ENCODE data around the gene ASB15. TPM values are rescaled to one million over a fixed set of nuclear protein-coding genes. Genes with fewer than 3 reads are reported as not detected.
A peak's percentile ranks its signal among the peaks of the same experiment; 100 is the strongest.

The ASB15 gene
- total RNA-seq, 1 donor = not detected

DNA sequence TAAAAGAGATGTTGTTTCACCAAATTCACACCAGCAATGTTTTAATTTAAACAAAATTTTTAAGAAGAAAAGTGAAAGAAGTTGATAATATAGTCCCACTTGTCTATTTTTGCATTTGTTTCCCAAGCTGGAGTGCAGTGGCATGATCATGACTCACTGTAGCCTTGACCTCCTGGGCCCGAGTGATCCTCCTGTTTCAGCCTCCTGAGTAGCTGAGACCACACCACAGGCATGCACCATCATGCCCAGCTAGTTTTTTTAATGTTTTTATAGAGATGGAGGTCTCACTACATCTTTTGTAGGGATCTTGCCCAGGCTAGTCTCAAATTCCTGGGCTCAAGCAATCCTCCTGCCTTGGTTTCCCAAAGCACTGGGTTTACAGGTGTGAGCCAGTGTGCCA is 29.9 kb upstream of the ASB15 start:
- DNase-seq (ENCODE audit: insufficient read length, low spot score, missing footprints) = no peak
- H3K27me3 ChIP-seq (ENCODE audit: insufficient read depth, low read length) = no peaks in the 10 kb centered on the region
- TF ChIP-seq, protein P1, sequence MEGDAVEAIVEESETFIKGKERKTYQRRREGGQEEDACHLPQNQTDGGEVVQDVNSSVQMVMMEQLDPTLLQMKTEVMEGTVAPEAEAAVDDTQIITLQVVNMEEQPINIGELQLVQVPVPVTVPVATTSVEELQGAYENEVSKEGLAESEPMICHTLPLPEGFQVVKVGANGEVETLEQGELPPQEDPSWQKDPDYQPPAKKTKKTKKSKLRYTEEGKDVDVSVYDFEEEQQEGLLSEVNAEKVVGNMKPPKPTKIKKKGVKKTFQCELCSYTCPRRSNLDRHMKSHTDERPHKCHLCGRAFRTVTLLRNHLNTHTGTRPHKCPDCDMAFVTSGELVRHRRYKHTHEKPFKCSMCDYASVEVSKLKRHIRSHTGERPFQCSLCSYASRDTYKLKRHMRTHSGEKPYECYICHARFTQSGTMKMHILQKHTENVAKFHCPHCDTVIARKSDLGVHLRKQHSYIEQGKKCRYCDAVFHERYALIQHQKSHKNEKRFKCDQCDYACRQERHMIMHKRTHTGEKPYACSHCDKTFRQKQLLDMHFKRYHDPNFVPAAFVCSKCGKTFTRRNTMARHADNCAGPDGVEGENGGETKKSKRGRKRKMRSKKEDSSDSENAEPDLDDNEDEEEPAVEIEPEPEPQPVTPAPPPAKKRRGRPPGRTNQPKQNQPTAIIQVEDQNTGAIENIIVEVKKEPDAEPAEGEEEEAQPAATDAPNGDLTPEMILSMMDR (IDR thresholded peaks at IDR 0.05; ENCODE audit: extremely low read depth, low read depth, low read length) = no peak

GRCh38 chr7:123573341-123573740 is 28.3 kb upstream of the ASB15 start:
- no peak for DNase-seq (ENCODE audit: insufficient read length, low spot score, missing footprints)
- TF ChIP-seq, protein P1 (IDR thresholded peaks at IDR 0.05; ENCODE audit: extremely low read depth, low read depth, low read length) = no peak
- no peak overlapping the region for H3K27ac ChIP-seq (ENCODE audit: low read depth, low read length)

More for the DNA sequence above, 29.9 kb upstream of the ASB15 start:
- Histone ChIP-seq H3K4me3 (ENCODE audit: insufficient read depth, low read length) (no peak overlapping the region), H3K36me3 (ENCODE audit: insufficient read depth, low read length) (no peaks in the 10 kb centered on the region), H3K4me2 (ENCODE audit: insufficient read depth, low read length) (no peak overlapping the region), H3K9me3 (ENCODE audit: low read depth, low read length) (no peaks in the 10 kb centered on the region), H3K4me1 (ENCODE audit: insufficient read depth, low read length) (no peaks in the 10 kb centered on the region), H2AFZ (ENCODE audit: low read length) (no peak overlapping the region), H3K79me2 (ENCODE audit: insufficient read depth, low read length) (no peaks in the 10 kb centered on the region), H4K20me1 (ENCODE audit: insufficient read depth, low read length) (no peaks in the 10 kb centered on the region), H3K27ac (ENCODE audit: low read depth, low read length) (no peak overlapping the region)

DNA sequence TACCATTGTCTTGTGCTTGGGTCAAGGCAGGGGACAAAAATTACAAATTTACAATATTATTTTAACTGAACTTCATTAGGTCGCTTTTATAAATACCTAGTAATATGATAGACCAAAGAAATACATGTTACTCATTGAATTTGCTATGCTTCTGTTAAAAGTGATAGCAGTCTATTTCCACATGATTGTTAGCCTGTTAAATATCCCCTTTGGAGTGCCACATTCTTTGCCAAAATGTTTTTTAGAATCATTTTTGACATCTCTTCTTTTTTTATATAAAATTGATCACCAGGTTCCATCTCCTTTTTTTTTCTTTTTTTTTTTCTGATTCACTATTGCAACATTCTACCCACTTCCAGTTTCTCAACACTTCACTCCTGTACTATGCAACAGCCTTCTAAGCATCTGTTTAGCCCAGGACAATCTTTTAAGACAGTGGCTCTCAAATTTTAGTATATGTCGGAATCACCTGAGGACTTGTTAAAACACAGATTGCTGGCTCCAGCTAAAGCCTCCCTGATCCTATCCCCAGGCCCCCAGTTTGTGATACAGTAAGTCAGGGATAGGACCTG is 27.6 kb upstream of the ASB15 start:
- no peak overlapping the region for H2AFZ ChIP-seq (ENCODE audit: low read length)
- DNase-seq (ENCODE audit: insufficient read length, low spot score, missing footprints) = no peak

More at GRCh38 chr7:123573341-123573740, 28.3 kb upstream of the ASB15 start:
- H4K20me1 ChIP-seq (ENCODE audit: insufficient read depth, low read length) = no peaks in the 10 kb centered on the region
- no peaks in the 10 kb centered on the region for H3K9me3 ChIP-seq (ENCODE audit: low read depth, low read length)
- no peak overlapping the region for H3K4me3 ChIP-seq (ENCODE audit: insufficient read depth, low read length)
- no peaks in the 10 kb centered on the region for H3K36me3 ChIP-seq (ENCODE audit: insufficient read depth, low read length)
- H2AFZ ChIP-seq (ENCODE audit: low read length) = peak overlapping the region; percentile 0
- no peaks in the 10 kb centered on the region for H3K79me2 ChIP-seq (ENCODE audit: insufficient read depth, low read length)
- no peaks in the 10 kb centered on the region for H3K4me1 ChIP-seq (ENCODE audit: insufficient read depth, low read length)
- no peak overlapping the region for H3K4me2 ChIP-seq (ENCODE audit: insufficient read depth, low read length)
- no peaks in the 10 kb centered on the region for H3K27me3 ChIP-seq (ENCODE audit: insufficient read depth, low read length)

GRCh38 chr7:123579416-123579815 is 22.2 kb upstream of the ASB15 start:
- no peaks in the 10 kb centered on the region for H3K9me3 ChIP-seq (ENCODE audit: low read depth, low read length)
- H3K4me1 ChIP-seq (ENCODE audit: insufficient read depth, low read length) = no peaks in the 10 kb centered on the region
- no peaks in the 10 kb centered on the region for H3K79me2 ChIP-seq (ENCODE audit: insufficient read depth, low read length)
- H3K36me3 ChIP-seq (ENCODE audit: insufficient read depth, low read length) = no peaks in the 10 kb centered on the region
- no peak overlapping the region for H3K27ac ChIP-seq (ENCODE audit: low read depth, low read length)
- no peaks in the 10 kb centered on the region for H4K20me1 ChIP-seq (ENCODE audit: insufficient read depth, low read length)
- H3K27me3 ChIP-seq (ENCODE audit: insufficient read depth, low read length) = no peaks in the 10 kb centered on the region
- no peak overlapping the region for H2AFZ ChIP-seq (ENCODE audit: low read length)
- no peak for DNase-seq (ENCODE audit: insufficient read length, low spot score, missing footprints)
- TF ChIP-seq, protein P1 (IDR thresholded peaks at IDR 0.05; ENCODE audit: extremely low read depth, low read depth, low read length) = no peak
- no peak overlapping the region for H3K4me3 ChIP-seq (ENCODE audit: insufficient read depth, low read length)
- no peak overlapping the region for H3K4me2 ChIP-seq (ENCODE audit: insufficient read depth, low read length)

More for the DNA sequence above, 27.6 kb upstream of the ASB15 start:
- Histone ChIP-seq H3K4me1 (ENCODE audit: insufficient read depth, low read length) (no peaks in the 10 kb centered on the region), H4K20me1 (ENCODE audit: insufficient read depth, low read length) (no peaks in the 10 kb centered on the region), H3K4me3 (ENCODE audit: insufficient read depth, low read length) (no peak overlapping the region), H3K27ac (ENCODE audit: low read depth, low read length) (no peak overlapping the region), H3K79me2 (ENCODE audit: insufficient read depth, low read length) (no peaks in the 10 kb centered on the region), H3K27me3 (ENCODE audit: insufficient read depth, low read length) (no peaks in the 10 kb centered on the region), H3K9me3 (ENCODE audit: low read depth, low read length) (no peaks in the 10 kb centered on the region), H3K4me2 (ENCODE audit: insufficient read depth, low read length) (no peak overlapping the region), H3K36me3 (ENCODE audit: insufficient read depth, low read length) (no peaks in the 10 kb centered on the region)
- TF ChIP-seq, protein P1 (IDR thresholded peaks at IDR 0.05; ENCODE audit: extremely low read depth, low read depth, low read length) = no peak
